Kidney epithelial cell (primary cell): ENCODE data around the gene OTOA. TPM values are rescaled to one million over a fixed set of nuclear protein-coding genes. Genes with fewer than 3 reads are reported as not detected.
"Not testable (repeated sequence)": the region's sequence is repeated elsewhere in the genome, so short reads cannot be mapped to it uniquely, and the experiment has no call there.

ENCODE experiments used
- DNase-seq: peaks from one replicate; pipeline ENCODE4 v3.0.0-alpha.2; 2010; ENCODE audit warnings: low read depth
- H3K27me3 ChIP-seq: 2 replicates; pipeline ENCODE4 v1.6.0; 2011; ENCODE audit warnings: low read length; ENCODE audit not compliant: control insufficient read depth, insufficient read depth
- H3K36me3 ChIP-seq: 2 replicates; pipeline ENCODE4 v1.5.1; 2011; ENCODE audit warnings: low read length; ENCODE audit not compliant: control insufficient read depth, insufficient read depth
- H3K4me3 ChIP-seq: 2 replicates; pipeline ENCODE4 v1.5.1; 2011; ENCODE audit warnings: low read depth, mild to moderate bottlenecking, control low read depth, low read length
- CTCF ChIP-seq: IDR thresholded peaks from 2 replicates; pipeline ENCODE4 v1.5.1; 2011; ENCODE audit warnings: mild to moderate bottlenecking, moderate library complexity, low read length, control low read depth, inconsistent platforms; ENCODE audit not compliant: insufficient read depth, poor library complexity, severe bottlenecking
- total RNA-seq: library from RNA; depleted of rRNA; stranded (reverse); fragments of >200 nt; gene quantifications from 2 replicates; pipeline ENCODE4 v1.2.3, GENCODE V29; 2015

The OTOA gene
- total RNA-seq, 1 donor from 2014 or later, result 0.17 TPM

GRCh38 chr16:21704266-21704665 is 40.5 kb downstream of the OTOA start:
- no peak overlapping the region for H3K4me3 ChIP-seq
- DNase-seq, result no peak
- H3K27me3 ChIP-seq, result no peaks in the 10 kb centered on the region
- TF ChIP-seq CTCF, result no peak
- no peaks in the 10 kb centered on the region for H3K36me3 ChIP-seq

- Histone ChIP-seq H3K36me3 (no peaks in the 10 kb centered on the region), H3K4me3 (no peak overlapping the region), H3K27me3 (no peaks in the 10 kb centered on the region)
- no peak for DNase-seq
- TF ChIP-seq CTCF, result no peak
These were observed 41.0 kb downstream of the OTOA start for GRCh38 chr16:21704733-21705132.

GRCh38 chr16:21708533-21709115 is 44.9 kb downstream of the OTOA start:
- DNase-seq, result peak; percentile 12
- peak; percentile 84 for TF ChIP-seq CTCF
- no peaks in the 10 kb centered on the region for H3K27me3 ChIP-seq
- no peaks in the 10 kb centered on the region for H3K36me3 ChIP-seq
- H3K4me3 ChIP-seq, result no peak overlapping the region

- Histone ChIP-seq H3K36me3 (no peaks in the 10 kb centered on the region), H3K4me3 (no peak overlapping the region), H3K27me3 (no peaks in the 10 kb centered on the region)
- no peak for DNase-seq
- TF ChIP-seq CTCF, result no peak
These were observed 47.2 kb downstream of the OTOA start for GRCh38 chr16:21710938-21711337.

GRCh38 chr16:21713549-21714368 is 50.0 kb downstream of the OTOA start:
- H3K4me3 ChIP-seq, result no peak overlapping the region
- no peaks in the 10 kb centered on the region for H3K36me3 ChIP-seq
- H3K27me3 ChIP-seq, result no peaks in the 10 kb centered on the region
- no peak for DNase-seq
- TF ChIP-seq CTCF, result no peak

- H3K36me3 ChIP-seq, H3K4me3 ChIP-seq, DNase-seq, H3K27me3 ChIP-seq: not testable (repeated sequence)
These were observed 50.5 kb downstream of the OTOA start for GRCh38 chr16:21714369-21714618.
